Tibial nerve (tissue), 4 donors: ENCODE data around the gene ZNF460. TPM values are rescaled to one million over a fixed set of nuclear protein-coding genes. Genes with fewer than 3 reads are reported as not detected.

ENCODE experiments used
- DNase-seq, 2 donors: peaks; one replicate each; pipeline ENCODE4 v3.0.0-alpha.2; 2019; ENCODE audit warnings: low spot score in 2 of 2
- H3K27ac ChIP-seq, 4 donors: fragments of 200-600 bp; sonication (generic) in 3 of 4; one replicate each; pipeline ENCODE4 v1.5.1; 2017 to 2019; ENCODE audit warnings: mild to moderate bottlenecking in 1 of 4
- H3K27me3 ChIP-seq, 2 donors: fragments of 200-600 bp; sonication (generic) in 1 of 2; one replicate each; pipeline versions ENCODE4 v1.5.1 to v1.6.0; 2017 to 2019
- H3K36me3 ChIP-seq, 3 donors: fragments of 200-600 bp; sonication (generic); one replicate each; pipeline ENCODE4 v1.5.1; 2018 to 2019
- H3K4me1 ChIP-seq, 4 donors: fragments of 200-600 bp; sonication (generic) in 3 of 4; one replicate each; pipeline ENCODE4 v1.5.1; 2017 to 2019
- H3K4me3 ChIP-seq, 4 donors: fragments of 200-600 bp; sonication (generic) in 3 of 4; one replicate each; pipeline ENCODE4 v1.5.1; 2017 to 2019; ENCODE audit warnings: mild to moderate bottlenecking in 1 of 4, moderate library complexity in 1 of 4
- H3K9me3 ChIP-seq, 4 donors: fragments of 200-600 bp; sonication (generic) in 3 of 4; one replicate each; pipeline ENCODE4 v1.5.1; 2017 to 2019
- CTCF ChIP-seq, 5 experiments: fragments of 200-600 bp in 3 of 5; fragments of 450-650 bp in 2 of 5; sonication (generic) in 3 of 5; IDR thresholded peaks; one replicate each; pipeline ENCODE4 v1.5.1; 2016 to 2019; ENCODE audit warnings: antibody characterized with exemption in 5 of 5, mild to moderate bottlenecking in 3 of 5, moderate library complexity in 2 of 5
- EP300 ChIP-seq, 2 donors: sonication (generic); formaldehyde crosslinking; IDR thresholded peaks; one replicate each; pipeline ENCODE4 v1.6.1; 2017; ENCODE audit warnings: antibody characterized with exemption in 2 of 2, mild to moderate bottlenecking in 1 of 2
- POLR2A ChIP-seq, 2 donors: fragments of 450-650 bp; IDR thresholded peaks; one replicate each; pipeline ENCODE4 v1.6.1; 2017; ENCODE audit warnings: antibody characterized with exemption in 2 of 2, mild to moderate bottlenecking in 2 of 2, moderate library complexity in 2 of 2
- WGBS, 2 donors: methylation state at CpG; one replicate each; pipeline ENCODE4 v1.1.5; 2018; 5-methylcytosine and 5-hydroxymethylcytosine counted together
- total RNA-seq, 4 donors: library from RNA; depleted of rRNA; stranded (reverse); fragments of >200 nt; gene quantifications; one replicate each; pipeline ENCODE4 v1.1.0, GENCODE V29; 2016

ZNF460 gene
- total RNA-seq, 4 donors from 2014 or later = 68.4 to 94.3 (median 85.1) TPM

- Histone ChIP-seq H3K27me3 (no peaks in the 10 kb centered on the region), H3K36me3 (peaks cover 0 to 69% (median 0%) of the 10 kb centered on the region in 3 donors), H3K9me3 (peaks cover 0 to 80% (median 15%) of the 10 kb centered on the region in 4 donors), H3K27ac (no peak overlapping the region), H3K4me1 (no peaks in the 10 kb centered on the region), H3K4me3 (no peak overlapping the region)
- no peak for DNase-seq
- 100% methylated on average over 1 of the region's 1 CpG for WGBS, 2 donors
- no peak for TF ChIP-seq POLR2A (IDR thresholded peaks at IDR 0.05)
- TF ChIP-seq CTCF (IDR thresholded peaks at IDR 0.05) = no peak
- TF ChIP-seq EP300 (IDR thresholded peaks at IDR 0.05) = no peak
Observed at GRCh38 chr19:57263244-57263741, 17.0 kb upstream of the ZNF460 start.

- no peak for DNase-seq
- Histone ChIP-seq H3K4me1 (no peaks in the 10 kb centered on the region), H3K27ac (no peak overlapping the region), H3K9me3 (peaks cover 0 to 44% (median 3%) of the 10 kb centered on the region in 4 donors), H3K36me3 (peaks cover 0 to 51% (median 0%) of the 10 kb centered on the region in 3 donors), H3K4me3 (no peak overlapping the region), H3K27me3 (no peaks in the 10 kb centered on the region)
- TF ChIP-seq POLR2A (IDR thresholded peaks at IDR 0.05) (no peak), CTCF (IDR thresholded peaks at IDR 0.05) (no peak), EP300 (IDR thresholded peaks at IDR 0.05) (no peak)
- 73 to 80% methylated on average over 3 of the region's 3 CpGs for WGBS, 2 donors
Observed at GRCh38 chr19:57267291-57267690, 13.0 kb upstream of the ZNF460 start.

- Histone ChIP-seq H3K4me3 (no peak overlapping the region), H3K27me3 (no peaks in the 10 kb centered on the region), H3K4me1 (no peaks in the 10 kb centered on the region), H3K36me3 (peaks cover 0 to 62% (median 0%) of the 10 kb centered on the region in 3 donors), H3K9me3 (peaks cover 0 to 27% (median 3%) of the 10 kb centered on the region in 4 donors), H3K27ac (no peak overlapping the region)
- WGBS, 2 donors = 85 to 93% methylated on average over 4 of the region's 4 CpGs
- TF ChIP-seq CTCF (IDR thresholded peaks at IDR 0.05) (no peak), EP300 (IDR thresholded peaks at IDR 0.05) (no peak), POLR2A (IDR thresholded peaks at IDR 0.05) (no peak)
- DNase-seq = no peak
Observed at GRCh38 chr19:57269515-57270250, 10.6 kb upstream of the ZNF460 start.

GRCh38 chr19:57271280-57271679 is 9.0 kb upstream of the ZNF460 start:
- WGBS, 2 donors = 94 to 95% methylated on average over 8 of the region's 8 CpGs
- TF ChIP-seq POLR2A (IDR thresholded peaks at IDR 0.05) (no peak), CTCF (IDR thresholded peaks at IDR 0.05) (no peak), EP300 (IDR thresholded peaks at IDR 0.05) (no peak)

GRCh38 chr19:57273014-57273413 is 7.3 kb upstream of the ZNF460 start:
- Histone ChIP-seq H3K4me1 (no peaks in the 10 kb centered on the region), H3K9me3 (peaks cover 0 to 4% (median 0%) of the 10 kb centered on the region in 4 donors), H3K27me3 (no peaks in the 10 kb centered on the region), H3K4me3 (no peak overlapping the region), H3K36me3 (peaks cover 0 to 60% (median 0%) of the 10 kb centered on the region in 3 donors), H3K27ac (no peak overlapping the region)
- DNase-seq = no peak
- TF ChIP-seq CTCF (IDR thresholded peaks at IDR 0.05) (no peak), POLR2A (IDR thresholded peaks at IDR 0.05) (no peak), EP300 (IDR thresholded peaks at IDR 0.05) (no peak)
- WGBS, 2 donors = 52 to 93% methylated on average over 1 of the region's 1 CpG

More at GRCh38 chr19:57271280-57271679, 9.0 kb upstream of the ZNF460 start:
- no peak overlapping the region for H3K4me3 ChIP-seq
- peaks cover 0 to 13% (median 0%) of the 10 kb centered on the region in 4 donors for H3K9me3 ChIP-seq
- H3K4me1 ChIP-seq = no peaks in the 10 kb centered on the region
- H3K27ac ChIP-seq = no peak overlapping the region
- H3K27me3 ChIP-seq = no peaks in the 10 kb centered on the region
- no peak for DNase-seq
- peaks cover 0 to 61% (median 0%) of the 10 kb centered on the region in 3 donors for H3K36me3 ChIP-seq
